Femur (tissue), 1 donor: ENCODE measurements around the gene GGT1.
"Not testable (repeated sequence)": the region's sequence is repeated elsewhere in the genome, so short reads cannot be mapped to it uniquely, and the experiment has no call there.

ENCODE experiments used
- DNase-seq: peaks from one replicate; pipeline ENCODE4 v3.0.0-alpha.2; 2017

The GGT1 gene

DNA sequence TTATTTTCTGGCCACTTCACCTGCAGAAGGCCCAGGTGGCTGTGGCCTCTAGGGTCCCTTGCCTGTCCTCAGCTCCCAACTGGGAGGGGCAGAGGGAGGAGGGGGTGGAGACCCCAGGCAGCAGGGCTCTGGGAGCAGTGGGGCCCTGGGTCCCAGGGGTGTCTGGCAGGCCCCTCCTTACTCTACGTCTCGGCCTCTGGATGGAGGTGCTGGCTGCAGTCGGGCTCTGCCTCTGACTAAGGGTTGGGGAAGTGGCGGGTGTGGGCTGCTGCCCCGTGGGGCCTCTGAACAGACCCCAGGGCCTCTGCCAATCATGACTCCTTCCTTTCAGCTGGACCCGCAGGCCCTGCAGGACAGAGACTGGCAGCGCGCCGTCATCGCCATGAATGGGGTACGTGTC is 41.4 kb downstream of the GGT1 start:
- DNase-seq, result not testable (repeated sequence)

GRCh38 chr22:24645408-24646399 is 42.7 kb downstream of the GGT1 start:
- DNase-seq, result not testable (repeated sequence)

DNA sequence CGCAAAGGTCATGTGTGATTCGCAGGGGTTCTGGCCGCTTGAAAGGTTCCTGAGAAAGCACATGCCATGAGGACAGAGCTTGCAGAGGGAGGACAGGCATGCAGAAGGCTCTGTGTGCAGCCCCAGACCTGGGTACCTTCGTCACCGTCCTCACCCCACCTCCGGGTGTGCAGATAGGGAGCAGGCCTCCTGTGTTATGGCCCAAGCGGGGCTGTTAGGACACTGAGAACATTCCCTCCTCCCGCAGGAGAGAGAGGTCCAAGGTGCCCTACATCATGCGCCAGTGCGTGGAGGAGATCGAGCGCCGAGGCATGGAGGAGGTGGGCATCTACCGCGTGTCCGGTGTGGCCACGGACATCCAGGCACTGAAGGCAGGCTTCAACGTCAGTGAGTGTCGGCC is 43.8 kb downstream of the GGT1 start:
- not testable (repeated sequence) for DNase-seq

GRCh38 chr22:24649371-24649770 is 46.4 kb downstream of the GGT1 start:
- not testable (repeated sequence) for DNase-seq

- not testable (repeated sequence) for DNase-seq
Observed at GRCh38 chr22:24650884-24651283, 47.9 kb downstream of the GGT1 start.

- DNase-seq, result not testable (repeated sequence)
Observed at GRCh38 chr22:24665395-24665794, 62.4 kb downstream of the GGT1 start.

DNA sequence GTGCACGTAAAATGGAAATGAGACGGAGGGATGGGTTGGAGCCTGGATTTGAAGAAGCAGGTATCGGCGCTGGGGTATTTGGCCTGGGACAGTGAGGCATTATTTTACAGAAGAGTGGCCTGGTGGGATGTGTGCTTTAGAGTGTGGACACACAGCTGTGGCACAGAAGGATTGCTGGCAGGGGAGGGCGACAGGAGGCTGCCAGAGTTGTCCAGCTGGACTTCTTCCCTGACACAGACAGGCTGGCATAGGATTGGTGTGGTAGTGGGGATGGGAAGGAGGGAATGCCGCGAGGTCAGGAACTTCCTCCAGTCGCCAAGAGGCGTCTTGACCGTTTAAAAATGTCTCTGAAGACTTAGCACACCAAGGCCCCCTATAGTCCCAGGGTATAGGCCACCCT is 64.9 kb downstream of the GGT1 start:
- not testable (repeated sequence) for DNase-seq

DNA sequence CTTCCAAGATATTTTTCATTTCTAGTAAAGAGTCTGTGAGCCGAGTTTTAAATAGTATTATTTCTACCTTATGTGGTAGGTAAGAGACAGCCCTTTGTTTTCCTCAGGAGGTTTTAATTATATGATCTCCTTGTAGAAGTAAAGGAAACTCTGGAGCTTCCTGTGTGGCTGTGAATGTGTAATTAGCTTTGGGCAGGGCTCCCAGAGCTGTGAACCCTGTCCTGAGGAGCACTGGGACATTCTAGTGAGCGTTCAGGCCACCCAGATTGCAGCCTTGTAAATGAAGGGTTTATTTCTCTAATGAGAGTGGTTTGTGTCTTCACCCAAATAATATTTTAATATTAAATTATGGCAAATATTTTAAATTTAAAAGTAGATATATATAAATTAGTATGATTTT is 69.5 kb downstream of the GGT1 start:
- not testable (repeated sequence) for DNase-seq
